ENCODE measurements around the gene SEPTIN3.

The SEPTIN3 gene

GRCh38 chr22:41976961-41977566 is 7.8 kb downstream of the SEPTIN3 start:
- no peak for DNase-seq (ENCODE audit: low spot score)

- DNase-seq (ENCODE audit: low spot score) = no peak
Measured at GRCh38 chr22:41978732-41979131, 9.5 kb downstream of the SEPTIN3 start.

DNA sequence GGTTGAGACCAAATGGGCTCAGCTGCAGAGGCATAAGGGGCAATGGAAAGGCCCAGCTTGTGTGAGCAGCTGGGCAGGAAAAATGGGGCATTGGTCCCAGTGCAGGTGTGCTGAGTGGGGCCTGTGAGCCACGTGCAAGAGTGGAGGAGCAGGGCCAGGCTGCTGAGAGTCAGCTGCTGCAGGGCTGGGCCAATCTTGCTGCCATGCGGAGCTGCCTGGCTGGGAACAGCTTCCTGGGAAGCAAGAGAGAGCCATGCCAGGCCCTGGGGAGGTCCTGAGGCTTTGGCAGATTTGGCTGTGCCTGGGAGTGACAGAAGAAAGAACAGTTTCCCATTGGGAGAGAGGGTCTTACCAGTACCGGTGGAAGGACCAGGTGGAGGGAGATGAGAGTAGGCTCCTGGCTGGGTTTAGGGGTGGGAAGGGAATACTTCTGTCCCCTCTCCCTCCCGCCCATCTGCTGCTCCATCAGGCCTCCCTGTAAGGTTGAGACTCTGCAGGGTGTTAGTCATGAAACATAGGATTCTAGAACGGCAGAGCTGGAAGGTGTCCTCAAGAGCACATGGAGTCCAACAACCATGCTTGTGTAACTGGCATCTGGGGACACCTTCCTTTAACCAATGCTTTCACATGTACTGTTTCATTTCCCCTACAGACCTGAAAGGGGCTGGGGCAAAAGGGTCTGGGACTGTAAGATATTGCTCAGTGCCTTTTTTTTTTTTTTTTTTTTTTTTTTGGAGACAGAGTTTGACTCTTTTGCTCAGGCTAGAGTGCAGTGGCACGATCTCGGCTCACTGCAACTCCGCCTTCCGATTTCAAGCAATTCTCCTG is 10.4 kb downstream of the SEPTIN3 start:
- no peak for DNase-seq (ENCODE audit: low spot score)

GRCh38 chr22:41982865-41983264 is 13.6 kb downstream of the SEPTIN3 start:
- no peak for DNase-seq (ENCODE audit: low spot score)

- DNase-seq (ENCODE audit: low spot score) = no peak
Measured at GRCh38 chr22:41983513-41984405, 14.5 kb downstream of the SEPTIN3 start.

- DNase-seq (ENCODE audit: low spot score) = no peak
Measured at GRCh38 chr22:41987276-41987675, 18.0 kb downstream of the SEPTIN3 start.

DNA sequence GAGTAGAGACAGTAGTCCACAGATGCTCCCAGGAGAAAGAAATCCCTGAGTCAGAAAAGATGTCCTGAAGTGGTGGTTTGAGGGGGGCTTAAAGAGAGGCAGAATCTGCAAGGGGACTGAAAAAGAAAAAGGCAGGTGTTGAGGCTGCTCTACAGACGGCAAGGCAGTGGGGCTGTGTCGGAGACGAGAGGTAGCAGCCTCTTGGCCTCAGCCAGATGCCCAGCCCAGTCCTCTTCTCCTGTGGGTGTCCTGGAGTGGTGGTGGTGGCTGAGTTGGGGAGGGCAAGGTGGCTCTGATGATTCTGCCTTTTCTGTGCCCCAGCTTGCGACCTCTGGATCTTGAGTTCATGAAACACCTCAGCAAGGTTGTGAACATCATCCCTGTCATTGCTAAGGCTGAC is 20.0 kb downstream of the SEPTIN3 start:
- DNase-seq (ENCODE audit: low spot score) = no peak

DNA sequence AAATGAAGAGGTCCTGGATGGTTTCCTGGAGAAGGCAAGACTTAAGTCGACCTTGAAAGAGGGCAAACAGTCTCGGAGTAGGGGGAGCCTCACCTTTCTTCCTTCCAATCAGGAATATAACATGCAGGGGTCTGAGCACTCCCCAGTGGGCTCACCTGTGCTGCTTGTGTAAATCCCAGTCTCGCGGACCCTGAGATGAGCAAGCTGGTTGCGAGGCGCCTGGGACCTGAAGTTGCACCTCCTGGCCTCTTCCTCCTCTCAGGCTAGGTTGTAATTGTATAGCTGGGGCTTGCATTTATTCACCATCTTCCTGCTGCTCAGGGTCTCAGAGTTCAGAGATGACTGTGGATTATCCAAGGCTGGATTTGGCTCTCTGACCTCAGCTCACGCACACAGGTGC is 21.9 kb downstream of the SEPTIN3 start:
- DNase-seq (ENCODE audit: low spot score) = no peak

- no peak for DNase-seq (ENCODE audit: low spot score)
Measured at GRCh38 chr22:41992496-41992895, 23.3 kb downstream of the SEPTIN3 start.

GRCh38 chr22:41995211-41995610 is 26.0 kb downstream of the SEPTIN3 start:
- no peak for DNase-seq (ENCODE audit: low spot score)

GRCh38 chr22:41996826-41997225 is 27.6 kb downstream of the SEPTIN3 start:
- no peak for DNase-seq (ENCODE audit: low spot score)

DNA sequence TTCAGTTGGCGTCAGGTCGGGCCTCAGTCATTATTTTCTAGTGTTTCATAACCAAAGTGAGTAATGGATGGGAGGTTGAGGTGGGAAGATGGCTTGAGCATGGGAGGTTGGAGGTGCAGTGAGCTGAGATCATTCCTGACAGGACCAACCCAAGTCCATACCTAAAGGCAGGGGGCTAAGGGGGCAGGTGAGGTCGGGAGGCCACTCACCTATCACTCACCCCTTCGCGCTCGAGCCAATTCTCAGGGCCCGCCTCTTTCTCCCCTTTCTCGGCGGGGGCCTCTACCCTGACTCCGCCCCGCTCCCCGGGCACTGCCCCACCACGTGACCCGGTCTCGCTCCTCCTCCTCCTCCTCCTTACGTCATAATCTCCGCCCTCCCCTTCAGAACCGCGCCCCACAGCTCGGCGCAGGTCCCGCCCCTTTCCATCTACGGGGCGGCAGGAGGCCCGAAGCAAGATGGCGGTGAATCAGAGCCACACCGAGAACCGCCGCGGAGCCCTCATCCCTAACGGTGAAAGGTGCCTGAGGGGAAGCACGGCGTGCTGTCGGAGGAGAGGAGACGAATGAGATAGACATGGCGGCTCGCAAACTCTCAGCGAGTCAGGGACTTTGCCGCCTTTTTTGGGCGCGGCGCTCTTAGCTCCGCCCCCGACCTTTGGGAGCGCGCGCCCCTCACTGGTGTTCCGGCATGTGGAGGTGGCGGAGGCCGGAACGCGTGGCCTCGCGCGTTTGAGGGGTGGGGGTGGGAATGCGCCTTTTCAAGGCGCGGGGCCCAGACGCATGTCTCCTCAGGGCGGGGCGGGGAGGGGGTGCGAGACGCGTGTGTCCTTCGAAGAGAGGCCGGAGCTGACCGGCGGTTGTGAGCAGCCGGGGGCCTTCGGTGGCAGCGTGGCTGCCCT is 29.4 kb downstream of the SEPTIN3 start, which contains the start of gene WBP2NL:
Gene WBP2NL (plus strand): TSS at position 428 of the 901 bp plus-strand sequence. CDS start 31 bp downstream, at position 459.
- DNase-seq (ENCODE audit: low spot score) = peak; percentile 62

GRCh38 chr22:42000466-42000865 is 31.2 kb downstream of the SEPTIN3 start:
- no peak for DNase-seq (ENCODE audit: low spot score)

- DNase-seq (ENCODE audit: low spot score) = no peak
Measured at GRCh38 chr22:42001121-42001520, 31.9 kb downstream of the SEPTIN3 start.

DNA sequence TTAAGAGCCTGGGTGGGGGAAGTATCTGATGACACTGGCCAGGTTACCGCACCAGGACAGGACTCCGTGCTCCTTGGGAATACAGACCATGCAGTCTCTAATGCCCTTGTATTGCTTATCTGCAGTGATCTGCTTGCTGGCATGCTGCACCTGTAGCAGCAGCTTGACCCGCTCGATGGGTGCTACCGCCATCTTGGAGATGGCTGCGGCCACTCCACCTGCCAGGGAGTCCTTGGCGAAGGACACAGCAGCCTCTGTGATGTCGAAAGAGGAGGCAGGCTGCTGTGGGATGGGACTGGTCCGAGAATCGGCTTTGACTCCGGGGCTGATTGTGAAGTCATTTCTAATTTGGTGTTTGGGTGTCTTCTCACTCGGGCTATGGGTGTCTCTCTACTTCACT is 32.5 kb downstream of the SEPTIN3 start:
- DNase-seq (ENCODE audit: low spot score) = no peak

DNA sequence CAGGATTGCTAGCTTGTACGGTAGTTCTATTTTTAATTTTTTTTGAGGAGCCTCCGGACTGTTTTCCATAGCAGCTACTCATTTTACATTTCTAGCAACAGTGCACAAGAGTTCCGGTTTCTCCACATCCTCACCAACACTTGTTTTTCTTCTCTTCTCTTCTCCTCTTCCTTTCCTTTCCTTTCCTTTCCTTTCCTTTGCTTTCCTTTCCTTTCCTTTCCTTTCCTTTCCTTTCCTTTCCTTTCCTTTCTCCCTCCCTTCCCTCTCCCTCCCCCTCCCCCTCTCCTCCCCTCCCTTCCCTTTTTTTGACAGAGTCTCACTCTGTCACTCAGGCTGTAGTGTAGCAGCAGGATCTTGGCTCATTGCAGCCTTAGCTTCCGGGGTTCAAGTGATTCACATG is 38.7 kb downstream of the SEPTIN3 start:
- no peak for DNase-seq (ENCODE audit: low spot score)

- no peak for DNase-seq (ENCODE audit: low spot score)
Measured at GRCh38 chr22:42010778-42011177, 41.5 kb downstream of the SEPTIN3 start.

DNA sequence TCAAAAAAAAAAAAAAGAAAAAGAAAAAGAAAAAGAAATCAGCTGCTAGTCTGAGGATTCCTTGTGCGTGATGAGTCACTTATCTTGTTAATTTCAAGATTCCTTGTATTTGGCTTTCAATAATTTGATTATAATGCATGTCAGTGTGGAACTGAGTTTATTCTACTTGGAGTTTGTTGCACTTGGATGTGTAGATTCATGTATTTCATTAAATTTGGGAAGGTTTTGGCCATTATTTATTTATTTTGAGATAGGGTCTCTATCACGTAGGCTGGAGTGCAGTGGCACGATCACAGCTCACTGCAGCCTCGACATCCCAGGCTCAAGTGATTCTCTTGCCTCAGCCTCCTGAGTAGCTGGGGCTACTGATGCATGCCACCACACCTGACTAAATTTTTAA is 44.1 kb downstream of the SEPTIN3 start:
- no peak for DNase-seq (ENCODE audit: low spot score)

- no peak for DNase-seq (ENCODE audit: low spot score)
Measured at GRCh38 chr22:42016111-42016510, 46.9 kb downstream of the SEPTIN3 start.

GRCh38 chr22:42018224-42018623 is 49.0 kb downstream of the SEPTIN3 start:
- no peak for DNase-seq (ENCODE audit: low spot score)

Data from HuH-7 (cell line).